ENCODE measurements around the gene SLC25A19.
A peak's percentile ranks its signal among the peaks of the same experiment; 100 is the strongest.
"Not testable (repeated sequence)": the region's sequence is repeated elsewhere in the genome, so short reads cannot be mapped to it uniquely, and the experiment has no call there.

The SLC25A19 gene

GRCh38 chr17:75267411-75268232 lies 21.6 kb downstream of the SLC25A19 start:
- DNase-seq (ENCODE audit: low read depth, low spot score): no peak

DNA sequence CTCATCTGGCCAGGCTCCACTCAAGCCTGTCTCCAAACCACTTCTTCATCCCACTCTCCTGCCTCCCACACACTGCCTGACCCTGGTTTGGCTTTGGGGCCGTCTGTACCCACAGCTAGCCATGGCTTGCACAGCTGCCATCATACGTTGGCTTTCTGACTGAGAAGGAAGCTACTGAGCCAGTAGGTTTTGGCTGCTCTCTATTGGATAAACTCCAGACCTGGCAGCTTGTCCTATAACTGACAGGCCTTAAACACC lies 22.2 kb downstream of the SLC25A19 start:
- no peak for DNase-seq (ENCODE audit: low read depth, low spot score)

DNA sequence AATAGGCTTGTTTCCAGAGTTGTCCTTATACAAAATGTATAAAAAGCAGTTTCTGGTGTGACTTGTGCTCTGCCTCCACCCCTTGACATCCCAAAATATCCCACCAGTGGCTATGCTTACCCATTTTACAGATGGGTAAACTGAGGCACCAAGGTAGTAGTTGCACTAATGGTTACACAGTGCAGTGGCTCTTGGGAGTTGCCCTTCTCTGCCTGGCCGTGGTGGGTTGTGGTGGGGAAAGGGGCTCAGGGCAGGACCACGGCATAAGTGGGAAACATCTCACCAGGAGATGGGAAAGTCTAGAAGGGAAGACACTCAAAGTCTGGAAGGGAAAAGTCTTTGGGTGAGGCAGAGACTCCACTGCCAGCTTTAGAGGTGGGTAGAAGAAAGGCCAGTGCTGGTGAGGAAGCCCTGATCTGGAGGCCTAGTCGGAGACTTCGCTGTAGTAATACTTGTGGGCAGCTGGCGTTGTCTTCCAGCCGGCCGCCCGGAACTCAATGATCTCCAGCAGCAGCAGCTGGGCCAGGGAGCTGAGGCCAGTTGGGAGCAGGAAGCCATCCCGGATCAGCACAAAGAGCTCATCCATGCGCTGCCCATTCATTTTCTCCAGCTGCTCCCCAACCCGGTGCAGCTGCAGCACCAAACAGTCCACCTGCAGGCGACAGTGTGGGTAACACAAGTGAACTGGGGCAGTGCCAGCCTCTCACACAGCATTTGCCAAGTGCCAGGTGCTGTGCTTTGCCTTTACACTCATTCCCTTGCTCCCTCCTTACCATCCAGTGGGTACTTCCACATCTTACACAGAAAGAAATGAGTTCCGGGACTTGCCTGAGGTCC lies 22.7 kb downstream of the SLC25A19 start:
- no peak for DNase-seq (ENCODE audit: low read depth, low spot score)

GRCh38 chr17:75265614-75266315 lies 23.5 kb downstream of the SLC25A19 start:
- no peak for DNase-seq (ENCODE audit: low read depth, low spot score)

GRCh38 chr17:75263055-75263454 lies 26.2 kb downstream of the SLC25A19 start:
- DNase-seq (ENCODE audit: low read depth, low spot score): no peak

GRCh38 chr17:75262112-75262606 lies 27.1 kb downstream of the SLC25A19 start:
- peak; percentile 32 for DNase-seq (ENCODE audit: low read depth, low spot score)

GRCh38 chr17:75261336-75262111 lies 27.7 kb downstream of the SLC25A19 start, which contains the start of the genes GGA3 and MRPS7:
TSS of gene GGA3 (minus strand) at chr17:75261606. CDS start at chr17:75261587, 19 bp downstream.
TSS of gene MRPS7 (plus strand) at chr17:75261879. CDS start at chr17:75261901, 22 bp downstream.
- DNase-seq (ENCODE audit: low read depth, low spot score): peak; percentile 84

DNA sequence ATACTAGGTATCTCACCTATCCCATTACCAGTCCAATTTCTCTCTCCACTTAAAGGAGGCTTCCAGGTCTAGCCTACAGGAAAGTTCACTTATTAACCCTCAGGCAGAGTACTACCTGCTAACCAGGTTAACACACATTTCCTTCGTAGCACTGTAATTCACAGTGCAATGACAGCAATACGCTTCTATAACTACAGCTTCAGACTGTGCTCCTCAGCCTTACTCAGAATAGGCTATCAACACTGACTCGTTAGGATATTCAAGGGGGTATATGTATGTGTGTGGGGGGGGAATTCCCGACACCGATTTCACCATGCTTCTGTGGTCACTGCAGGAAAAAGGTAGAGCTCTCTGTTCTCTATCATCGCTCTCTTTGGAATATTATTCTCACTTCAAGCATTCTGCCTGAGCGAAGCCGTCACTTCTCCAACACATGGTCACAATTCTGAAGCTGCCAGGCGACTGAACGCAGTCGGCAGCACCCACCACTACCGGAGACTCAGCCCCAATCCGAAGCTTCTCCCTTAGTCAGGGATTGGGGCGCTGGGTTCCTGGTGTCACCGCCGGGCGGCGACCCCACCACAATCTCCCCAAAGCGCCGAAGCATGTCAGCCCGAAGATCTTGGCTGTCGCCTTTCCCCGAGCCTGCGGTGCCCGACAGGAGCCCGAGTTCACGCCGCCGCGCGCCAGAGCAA lies 28.4 kb downstream of the SLC25A19 start:
- DNase-seq (ENCODE audit: low read depth, low spot score): no peak

DNA sequence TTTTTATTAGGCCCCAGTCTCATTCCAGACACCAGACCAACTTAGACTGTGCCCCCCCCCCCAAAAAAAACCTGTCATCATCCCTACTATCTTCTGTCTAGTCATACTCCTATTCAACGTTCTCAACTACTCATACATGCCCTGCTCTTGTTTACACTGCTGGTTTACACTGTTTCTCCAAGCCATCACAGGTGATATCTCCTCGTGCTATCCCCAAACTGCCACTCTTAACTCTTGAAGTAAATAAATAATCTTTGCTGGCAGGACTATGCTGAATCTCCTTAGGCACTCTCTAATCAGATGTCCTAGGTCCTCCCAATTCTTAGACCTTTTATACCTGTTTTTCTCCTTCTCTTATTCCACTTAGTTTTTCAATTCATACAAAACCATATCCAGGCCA lies 32.0 kb downstream of the SLC25A19 start:
- DNase-seq (ENCODE audit: low read depth, low spot score): not testable (repeated sequence)

DNA sequence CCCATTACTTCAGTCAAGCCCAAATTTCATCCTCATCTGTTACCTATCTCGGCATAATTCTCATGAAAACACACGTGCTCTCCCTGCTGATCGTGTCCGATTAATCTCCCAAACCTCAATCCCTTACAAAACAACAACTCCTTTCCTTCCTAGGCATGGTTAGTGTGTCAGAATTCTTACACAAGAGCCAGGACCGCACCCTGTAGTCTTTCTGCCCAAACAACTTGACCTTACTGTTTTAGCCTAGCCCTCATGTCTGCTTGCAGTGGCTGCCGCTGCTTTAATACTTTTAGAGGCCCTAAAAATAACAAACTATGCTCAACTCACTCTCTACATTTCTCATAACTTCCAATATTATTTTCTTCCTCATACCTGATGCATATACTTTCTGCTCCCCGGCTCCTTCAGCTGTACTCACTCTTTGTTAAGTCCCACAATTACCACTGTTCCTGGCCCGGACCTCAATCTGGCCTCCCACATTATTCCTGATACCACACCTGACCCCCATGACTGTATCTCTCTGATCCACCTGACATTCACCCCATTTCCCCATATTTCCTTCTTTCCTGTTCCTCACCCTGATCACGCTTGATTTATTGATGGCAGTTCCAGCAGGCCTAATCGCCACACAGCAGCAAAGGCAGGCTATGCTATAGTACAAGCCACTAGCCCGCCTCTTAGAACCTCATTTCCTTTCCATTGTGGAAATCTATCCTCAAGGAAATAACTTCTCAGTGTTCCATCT lies 33.1 kb downstream of the SLC25A19 start:
- not testable (repeated sequence) for DNase-seq (ENCODE audit: low read depth, low spot score)

DNA sequence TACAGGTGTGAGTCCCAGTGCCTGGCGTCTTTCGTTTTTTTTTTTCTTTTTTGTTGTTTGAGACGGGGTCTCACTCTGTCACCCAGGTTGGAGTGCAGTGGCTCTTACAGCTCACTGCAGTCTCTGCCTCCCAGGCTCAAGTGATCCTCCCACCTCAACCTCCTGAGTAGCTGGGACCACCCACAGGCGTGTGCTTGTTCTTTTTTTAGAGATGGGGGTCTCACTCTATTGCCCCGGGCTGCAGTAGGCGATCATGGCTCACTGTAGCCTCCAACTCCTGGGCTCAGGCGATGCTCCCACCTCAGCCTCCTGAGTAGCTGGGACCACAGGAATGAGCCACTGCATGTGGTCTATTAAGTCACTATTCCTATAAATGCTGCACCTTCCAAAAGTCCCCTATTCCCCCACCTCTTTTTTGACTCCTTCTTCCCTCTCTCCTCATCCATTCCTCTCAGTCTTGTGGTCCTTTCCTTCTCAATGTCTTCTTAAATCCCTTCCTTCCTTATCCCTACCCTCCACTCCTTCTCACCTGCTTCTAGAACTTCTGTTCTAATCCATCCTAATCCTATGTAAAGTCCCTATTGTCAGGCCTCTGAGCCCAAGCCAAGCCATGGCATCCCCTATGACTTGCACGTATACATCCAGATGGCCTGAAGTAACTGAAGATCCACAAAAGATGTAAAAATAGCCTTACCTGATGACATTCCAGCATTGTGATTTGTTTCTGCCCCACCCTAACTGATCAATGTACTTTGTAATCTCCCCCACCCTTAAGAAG lies 37.0 kb downstream of the SLC25A19 start:
- DNase-seq (ENCODE audit: low read depth, low spot score): no peak

- no peak for DNase-seq (ENCODE audit: low read depth, low spot score)
Measured at GRCh38 chr17:75250009-75250471, 39.2 kb downstream of the SLC25A19 start.

GRCh38 chr17:75249564-75249963 lies 39.7 kb downstream of the SLC25A19 start:
- no peak for DNase-seq (ENCODE audit: low read depth, low spot score)

GRCh38 chr17:75246404-75246803 lies 42.8 kb downstream of the SLC25A19 start:
- DNase-seq (ENCODE audit: low read depth, low spot score): no peak

GRCh38 chr17:75245011-75245410 lies 44.2 kb downstream of the SLC25A19 start:
- no peak for DNase-seq (ENCODE audit: low read depth, low spot score)

GRCh38 chr17:75244133-75244866 lies 44.9 kb downstream of the SLC25A19 start:
- no peak for DNase-seq (ENCODE audit: low read depth, low spot score)

DNA sequence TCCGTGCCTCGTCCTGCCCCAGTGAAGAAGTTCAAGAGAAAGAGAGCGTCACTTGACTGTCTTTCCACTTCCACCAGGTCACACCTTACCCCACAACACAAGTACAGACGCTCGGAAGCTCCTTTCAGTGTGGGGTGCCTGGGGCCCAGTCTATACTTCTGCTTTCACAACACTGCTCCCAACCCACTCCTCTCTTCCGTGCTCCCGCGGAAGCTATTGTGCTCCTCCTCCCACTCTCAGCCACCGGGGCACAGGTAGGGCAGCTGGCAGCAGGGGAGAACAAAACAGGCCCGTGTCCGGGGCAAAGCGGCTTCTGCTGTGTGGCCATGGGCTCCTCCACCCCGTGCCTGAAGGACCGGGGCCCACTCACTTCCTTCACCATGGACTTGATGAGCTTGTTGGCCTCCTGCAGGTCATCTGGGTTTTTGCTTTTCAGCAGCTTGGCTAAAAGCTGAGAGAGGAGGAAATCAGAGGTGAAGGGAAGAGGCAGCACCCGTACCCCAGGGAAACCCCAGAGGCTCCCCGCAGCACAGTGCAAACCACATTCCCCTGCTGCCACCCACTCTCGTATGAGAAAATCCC lies 46.7 kb downstream of the SLC25A19 start:
- no peak for DNase-seq (ENCODE audit: low read depth, low spot score)

DNA sequence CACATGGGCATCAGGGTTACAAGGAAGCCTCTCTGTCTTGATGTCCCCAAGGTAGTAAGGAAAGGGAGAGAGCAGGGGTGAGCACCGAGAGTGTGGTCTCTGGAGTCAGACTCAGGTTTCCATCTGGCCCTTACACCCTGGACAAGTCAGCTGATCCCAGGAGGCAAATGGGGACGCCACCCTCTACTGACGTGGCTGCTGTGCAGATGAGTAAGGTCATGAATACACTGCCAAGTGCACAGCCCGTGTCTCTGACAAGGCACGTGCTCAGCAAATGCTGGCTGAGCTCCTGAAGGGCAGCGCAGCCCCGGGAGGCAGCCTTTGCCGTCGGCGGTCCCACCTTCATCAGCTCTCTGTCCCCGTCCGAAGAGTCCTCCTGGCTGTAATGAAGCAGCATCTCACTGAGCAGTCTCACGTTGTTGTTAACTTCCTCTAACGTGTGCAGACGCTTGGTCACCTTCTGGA lies 47.2 kb downstream of the SLC25A19 start:
- DNase-seq (ENCODE audit: low read depth, low spot score): no peak
